DOHH2 (cell line): Measurements from ENCODE around the gene RALGPS2.

Experiments used
- H3F3A ChIP-seq: fragments of 200-600 bp; sonication (generic), shearing (Covaris generic); 2 replicates; pipeline ENCODE4 v1.6.0; 2016; ENCODE audit warnings: antibody characterized with exemption, mild to moderate bottlenecking; ENCODE audit not compliant: control insufficient read depth, insufficient read depth
- H3K27ac ChIP-seq: fragments of 200-600 bp; sonication (generic); 2 replicates; pipeline ENCODE4 v1.5.1; 2014; ENCODE audit warnings: low read depth, mild to moderate bottlenecking, low read length, moderate library complexity
- H3K27me3 ChIP-seq: fragments of 200-600 bp; sonication (generic); 2 replicates; pipeline ENCODE4 v1.6.1; 2014; ENCODE audit warnings: mild to moderate bottlenecking, low read length, mixed read lengths; ENCODE audit not compliant: control insufficient read depth
- H3K36me3 ChIP-seq: fragments of 200-600 bp; sonication (generic); 2 replicates; pipeline ENCODE4 v1.6.1; 2014; ENCODE audit warnings: mild to moderate bottlenecking, low read length, moderate library complexity, mixed read lengths; ENCODE audit not compliant: control insufficient read depth
- H3K4me1 ChIP-seq: fragments of 200-600 bp; sonication (generic); 2 replicates; pipeline ENCODE4 v1.6.1; 2014; ENCODE audit warnings: mild to moderate bottlenecking, low read length, mixed read lengths; ENCODE audit not compliant: control insufficient read depth
- H3K4me2 ChIP-seq: fragments of 200-600 bp; sonication (generic); 2 replicates; pipeline ENCODE4 v1.6.0; 2014; ENCODE audit warnings: mild to moderate bottlenecking, low read length, moderate library complexity
- H3K4me3 ChIP-seq: fragments of 200-600 bp; sonication (generic); 2 replicates; pipeline ENCODE4 v1.5.1; 2014; ENCODE audit warnings: mild to moderate bottlenecking, low read length, mixed read lengths
- H3K79me2 ChIP-seq: fragments of 200-600 bp; sonication (generic); 2 replicates; pipeline ENCODE4 v1.6.1; 2014; ENCODE audit warnings: mild to moderate bottlenecking, low read length, mixed read lengths; ENCODE audit not compliant: control insufficient read depth
- H3K9me2 ChIP-seq: fragments of 200-600 bp; sonication (generic); replicated peaks from 2 replicates; pipeline ENCODE4 v1.6.1; 2014; ENCODE audit warnings: mild to moderate bottlenecking, low read length, mixed read lengths; ENCODE audit not compliant: control insufficient read depth
- H3K9me3 ChIP-seq: fragments of 200-600 bp; sonication (generic); 2 replicates; pipeline ENCODE4 v1.6.1; 2014; ENCODE audit warnings: antibody characterized with exemption, low read length, mixed read lengths; ENCODE audit not compliant: control insufficient read depth, insufficient read depth
- H4K20me1 ChIP-seq: fragments of 200-600 bp; sonication (generic); 2 replicates; pipeline ENCODE4 v1.6.0; 2014; ENCODE audit warnings: low read depth, mild to moderate bottlenecking, antibody characterized with exemption, low read length, moderate library complexity; ENCODE audit not compliant: control insufficient read depth, insufficient read depth
- CTCF ChIP-seq: fragments of 200-600 bp; sonication (generic); IDR thresholded peaks from one replicate; pipeline ENCODE4 v1.5.1; 2014; ENCODE audit warnings: antibody characterized with exemption, mild to moderate bottlenecking, low read depth, low read length; ENCODE audit not compliant: poor library complexity, severe bottlenecking
- EZH2phosphoT487 ChIP-seq: fragments of 200-600 bp; sonication (generic); IDR thresholded peaks from 2 replicates; pipeline ENCODE4 v1.6.1; 2017; ENCODE audit warnings: borderline replicate concordance, mild to moderate bottlenecking, antibody characterized with exemption, low read length, moderate library complexity, mixed read lengths

The RALGPS2 gene

DNA sequence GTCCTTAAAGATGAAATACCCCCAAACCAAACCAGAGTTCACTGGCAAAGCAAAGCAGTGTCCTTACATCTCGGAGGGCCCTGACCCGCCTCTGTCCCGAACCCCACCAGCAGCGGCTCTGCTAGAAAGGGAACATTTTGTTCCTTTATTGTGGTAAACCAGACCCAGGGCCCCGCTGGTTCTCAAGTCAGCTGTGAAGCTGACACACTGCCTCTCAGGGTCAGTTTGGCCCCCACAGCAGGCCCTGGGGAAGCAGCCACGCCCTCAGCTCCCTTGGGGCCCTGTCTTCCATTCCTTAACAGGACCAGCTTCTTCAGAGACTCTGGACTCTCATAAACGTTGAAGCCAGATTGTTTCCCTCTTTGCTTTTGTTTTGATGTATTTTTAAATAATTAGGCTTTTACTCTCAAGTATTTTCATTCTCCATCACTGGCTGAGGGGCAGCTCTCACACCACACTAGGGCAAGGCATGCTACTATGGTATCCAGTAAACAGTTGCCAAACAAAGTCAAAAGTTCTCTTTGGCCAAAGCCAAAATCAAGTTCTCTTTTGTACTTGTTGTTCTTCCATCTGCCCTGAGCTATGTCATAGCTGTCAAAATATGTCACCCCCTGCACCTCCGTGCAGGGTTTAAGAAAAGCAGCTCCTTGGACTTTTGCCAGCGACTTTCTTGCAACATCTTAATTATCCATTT is 207.0 kb downstream of the RALGPS2 start:
- H3F3A ChIP-seq, result 0 out of 2 replicates have a peak, but pooled peaks cover 4% of the 10 kb centered on the region
- no peak overlapping the region for H3K4me3 ChIP-seq
- H4K20me1 ChIP-seq, result no peaks in the 10 kb centered on the region
- no peaks in the 10 kb centered on the region for H3K9me2 ChIP-seq
- TF ChIP-seq EZH2phosphoT487 (no peak), CTCF (no peak)
- H3K27ac ChIP-seq, result no peak overlapping the region
- no peaks in the 10 kb centered on the region for H3K36me3 ChIP-seq
- no peaks in the 10 kb centered on the region for H3K9me3 ChIP-seq
- H3K4me2 ChIP-seq, result no peak overlapping the region
- H3K79me2 ChIP-seq, result no peaks in the 10 kb centered on the region
- peaks cover 13% of the 10 kb centered on the region for H3K4me1 ChIP-seq
- H3K27me3 ChIP-seq, result no peaks in the 10 kb centered on the region

DNA sequence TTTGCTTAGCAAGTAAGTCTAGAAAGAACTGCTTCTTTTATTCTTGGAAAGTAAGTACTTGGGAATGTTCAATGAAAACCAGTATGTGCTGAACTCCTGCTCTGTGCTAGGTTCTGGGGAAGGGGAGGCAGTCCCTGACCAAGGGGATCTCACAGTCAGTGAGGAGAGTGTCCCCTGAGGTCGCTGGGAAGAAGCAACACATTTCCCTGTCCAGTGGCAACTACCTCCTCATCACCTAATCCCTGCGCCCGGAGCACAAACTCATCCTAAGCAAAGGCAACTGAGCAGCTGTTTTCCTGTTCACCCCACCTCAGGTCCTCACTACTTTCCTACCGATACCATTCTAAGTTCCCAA is 207.5 kb downstream of the RALGPS2 start:
- H3K9me3 ChIP-seq, result no peaks in the 10 kb centered on the region
- H4K20me1 ChIP-seq, result no peaks in the 10 kb centered on the region
- no peaks in the 10 kb centered on the region for H3K9me2 ChIP-seq
- TF ChIP-seq CTCF, result no peak
- no peak for TF ChIP-seq EZH2phosphoT487
- no peaks in the 10 kb centered on the region for H3K79me2 ChIP-seq
- no peak overlapping the region for H3K27ac ChIP-seq
- 0 out of 2 replicates have a peak, but pooled peaks cover 4% of the 10 kb centered on the region for H3F3A ChIP-seq
- no peak overlapping the region for H3K4me3 ChIP-seq
- H3K27me3 ChIP-seq, result no peaks in the 10 kb centered on the region
- no peaks in the 10 kb centered on the region for H3K36me3 ChIP-seq
- peaks cover 13% of the 10 kb centered on the region for H3K4me1 ChIP-seq
- H3K4me2 ChIP-seq, result no peak overlapping the region

- no peaks in the 10 kb centered on the region for H3K27me3 ChIP-seq
- H3K79me2 ChIP-seq, result no peaks in the 10 kb centered on the region
- no peak overlapping the region for H3K4me3 ChIP-seq
- H3F3A ChIP-seq, result 0 out of 2 replicates have a peak, but pooled peaks cover 4% of the 10 kb centered on the region
- no peak overlapping the region for H3K4me2 ChIP-seq
- H3K9me3 ChIP-seq, result no peaks in the 10 kb centered on the region
- peaks cover 13% of the 10 kb centered on the region for H3K4me1 ChIP-seq
- no peaks in the 10 kb centered on the region for H3K36me3 ChIP-seq
- H3K27ac ChIP-seq, result no peak overlapping the region
- H4K20me1 ChIP-seq, result no peaks in the 10 kb centered on the region
- TF ChIP-seq EZH2phosphoT487 (no peak), CTCF (no peak)
- no peaks in the 10 kb centered on the region for H3K9me2 ChIP-seq
Observed at GRCh38 chr1:178933105-178933561, 208.1 kb downstream of the RALGPS2 start.
